GM12878 (cell line): ENCODE measurements around the gene SCN4A. TPM values are rescaled to one million over a fixed set of nuclear protein-coding genes. Genes with fewer than 3 reads are reported as not detected.

ENCODE experiments used
- ATAC-seq: fragments of 200-7000 bp; cut with Tn5 transposase; 3 replicates; pipeline ENCODE4 v1.9.1; 2020; ENCODE audit warnings: mild to moderate bottlenecking, moderate library complexity
- BruUV-seq: library from RNA; stranded (reverse); fragments of 400-500 nt; replicated peaks from 2 replicates; lab custom pipeline; 2021; lab: Mats Ljungman, UMichigan
- CTCF ChIA-PET: fragments of 300-600 bp; sonication (Branson Sonifier 250); formaldehyde crosslinking; extraction: SDS; loops from one replicate; lab custom pipeline; 2021; ENCODE audit warnings: inconsistent platforms; lab: Yijun Ruan, JAX
- POLR2A ChIA-PET: fragments of 350-600 bp; formaldehyde crosslinking; extraction: SDS; loops from one replicate; lab custom pipeline; 2021; ENCODE audit warnings: inconsistent platforms; lab: Charles Lee
- RAD21 ChIA-PET: fragments of 300-600 bp; sonication (Branson Sonifier 250); formaldehyde crosslinking; loops from one replicate; lab custom pipeline; 2023; ENCODE audit warnings: antibody characterized with exemption; ENCODE audit not compliant: unreplicated experiment; lab: Charles Lee
- SMC1A ChIA-PET: fragments of 300-600 bp; sonication (Branson Sonifier 250); formaldehyde crosslinking; loops from one replicate; lab custom pipeline; 2023; ENCODE audit not compliant: unreplicated experiment, uncharacterized antibody; lab: Charles Lee
- DNase-seq: peaks from one replicate; pipeline ENCODE4 v3.0.0-alpha.2; 2011; ENCODE audit warnings: low read depth, low spot score
- FAIRE-seq: peaks from 3 replicates; lab custom pipeline; 2011; peaks lifted over from hg19 to GRCh38; lab: Jason Lieb, UNC
- H2AFZ ChIP-seq: 2 replicates; pipeline ENCODE4 v1.6.0; 2011; ENCODE audit warnings: low read depth, low read length, control low read depth; ENCODE audit not compliant: control insufficient read depth
- H3K27ac ChIP-seq: 2 replicates; pipeline ENCODE4 v1.5.1; 2011; ENCODE audit warnings: control low read depth; ENCODE audit not compliant: control insufficient read depth, insufficient read depth
- H3K27me3 ChIP-seq, 2 experiments: replicated peaks in 1 of 2; 2 replicates each; pipeline versions ENCODE4 v1.6.0 to v1.6.1; 2011; ENCODE audit warnings: low read length in 1 of 2; ENCODE audit not compliant: control insufficient read depth in 2 of 2, insufficient read depth in 2 of 2
- H3K36me3 ChIP-seq, 2 experiments: 2 replicates each; pipeline ENCODE4 v1.5.1; 2011; ENCODE audit warnings: low read length in 1 of 2; ENCODE audit not compliant: control insufficient read depth in 2 of 2, insufficient read depth in 2 of 2
- H3K4me1 ChIP-seq: 2 replicates; pipeline ENCODE4 v1.6.1; 2011; ENCODE audit warnings: mild to moderate bottlenecking, low read length, moderate library complexity, mixed read lengths; ENCODE audit not compliant: control insufficient read depth, insufficient read depth
- H3K4me2 ChIP-seq: 2 replicates; pipeline ENCODE4 v1.6.0; 2011; ENCODE audit warnings: control low read depth; ENCODE audit not compliant: control insufficient read depth, insufficient read depth
- H3K4me3 ChIP-seq: fragments of 200-600 bp; sonication (generic); 2 replicates; pipeline ENCODE4 v1.5.1; 2016
- H3K79me2 ChIP-seq: 2 replicates; pipeline ENCODE4 v1.6.0; 2011; ENCODE audit warnings: low read length; ENCODE audit not compliant: control insufficient read depth, insufficient read depth
- H3K9ac ChIP-seq: 2 replicates; pipeline ENCODE4 v1.8.0; 2011; ENCODE audit warnings: low read length, control low read depth, mixed read lengths; ENCODE audit not compliant: control insufficient read depth, insufficient read depth
- H3K9me3 ChIP-seq: replicated peaks from 3 replicates; pipeline ENCODE4 v1.5.1; 2011; ENCODE audit warnings: mild to moderate bottlenecking, low read length; ENCODE audit not compliant: control insufficient read depth, insufficient read depth
- H4K20me1 ChIP-seq: 2 replicates; pipeline ENCODE4 v1.6.0; 2011; ENCODE audit not compliant: control insufficient read depth, insufficient read depth
- BCL11A ChIP-seq: IDR thresholded peaks from 2 replicates; pipeline ENCODE4 v1.6.1; 2011; ENCODE audit warnings: low read depth, low read length
- BHLHE40 ChIP-seq, 2 experiments: fragments of 450-650 bp in 1 of 2; IDR thresholded peaks; 2 replicates each; pipeline ENCODE4 v1.6.1; 2011 to 2017; ENCODE audit warnings: low read depth in 2 of 2, borderline replicate concordance in 1 of 2, improper control_type of control experiment in 1 of 2, low read length in 1 of 2, mild to moderate bottlenecking in 1 of 2
- CHD2 ChIP-seq: IDR thresholded peaks from 2 replicates; pipeline ENCODE4 v1.6.1; 2011; ENCODE audit warnings: low read depth, low read length, improper control_type of control experiment, borderline replicate concordance
- FOS ChIP-seq: IDR thresholded peaks from 3 replicates; pipeline ENCODE4 v1.6.1; 2011; ENCODE audit warnings: borderline replicate concordance; ENCODE audit not compliant: insufficient read length; ENCODE audit errors: extremely low read depth
- PAX5 ChIP-seq: IDR thresholded peaks from 2 replicates; pipeline ENCODE4 v1.6.1; 2011; ENCODE audit warnings: low read depth, low read length, borderline replicate concordance
- POLR2AphosphoS5 ChIP-seq: IDR thresholded peaks from 2 replicates; pipeline ENCODE4 v1.6.1; 2011; ENCODE audit warnings: mild to moderate bottlenecking, low read length, inconsistent platforms
- SMARCA5 ChIP-seq: fragments of 450-650 bp; IDR thresholded peaks from 2 replicates; pipeline ENCODE4 v1.6.1; 2017; ENCODE audit warnings: mild to moderate bottlenecking
- WGBS: methylation state at CpG from one replicate; pipeline ENCODE4 v1.1.6; 2016; ENCODE audit warnings: low lambda C conversion rate; ENCODE audit not compliant: insufficient replicate concordance, insufficient coverage; ENCODE audit errors: missing lambda C conversion rate; 5-methylcytosine and 5-hydroxymethylcytosine counted together
- in situ Hi-C: fragments of 300-500 bp; cut with MboI; formaldehyde crosslinking; loops from 9 replicates; pipeline ENCODE4 v1.14.3; 2018; ENCODE audit warnings: mixed read lengths
- intact Hi-C: fragments of 100-400 bp; cut with micrococcal nuclease; formaldehyde crosslinking; loops from one replicate; pipeline ENCODE4 v1.14.2; 2022; ENCODE audit not compliant: unreplicated experiment
- polyA plus RNA-seq, 11 experiments: library from polyadenylated mRNA; depleted of rRNA in 4 of 11; unstranded in 6 of 11; stranded (reverse) in 5 of 11; fragments of >200 nt; fragmentation: Nextera tagmentation in 4 of 11; fragmentation: Illumina TruSeq in 1 of 11; extraction: Ambion mirVana in 4 of 11; extraction: Trizol in 1 of 11; gene quantifications; 1 replicate in 1 of 11; 2 replicates in 10 of 11; pipeline versions ENCODE4 v1.2.1 to v1.2.3, GENCODE V29; 2011 to 2016; ENCODE audit warnings: inconsistent platforms in 2 of 11, missing spikeins in 2 of 11, low read depth in 1 of 11
- total RNA-seq, 4 experiments: library from RNA; depleted of rRNA in 3 of 4; stranded (reverse); fragments of >200 nt in 3 of 4; fragmentation: Illumina TruSeq in 1 of 4; extraction: Trizol in 1 of 4; gene quantifications; 2 replicates each; pipeline versions ENCODE4 v1.2.1 to v1.2.3, GENCODE V29; 2013 to 2021
- TF ChIP-seq, protein P1 (sequence below): fragments of 450-650 bp; conservative IDR thresholded peaks from 2 replicates; pipeline ENCODE4 v1.6.1; 2017; ENCODE audit warnings: mild to moderate bottlenecking, moderate library complexity
- TF ChIP-seq, protein P2 (sequence below): fragments of 450-650 bp; IDR thresholded peaks from 2 replicates; pipeline ENCODE4 v1.6.1; 2017; ENCODE audit warnings: mild to moderate bottlenecking
- TF ChIP-seq, protein P3 (sequence below), 3 experiments: IDR thresholded peaks in 2 of 3; conservative IDR thresholded peaks in 1 of 3; 2 replicates each; pipeline ENCODE4 v1.5.1; 2011; ENCODE audit warnings: low read depth in 3 of 3, low read length in 3 of 3, mild to moderate bottlenecking in 3 of 3, control low read depth in 2 of 3, moderate library complexity in 2 of 3, inconsistent platforms in 1 of 3, mixed read lengths in 1 of 3; ENCODE audit not compliant: control insufficient read depth in 2 of 3, insufficient read depth in 1 of 3; ENCODE audit errors: extremely low read depth in 1 of 3

SCN4A gene
- total and polyA plus RNA-seq, 10 of the 15 experiments (the other 5 are each of a cell fraction or from before 2014, with no cell fraction given), result under 0.01 to 0.15 (median 0.07) TPM; not detected in 4

GRCh38 chr17:63960430-63960829 is 12.3 kb downstream of the SCN4A start:
- ChIA-PET SMC1A (no interaction called here), POLR2A (no interaction called here), RAD21 (interaction anchor here (0.5 kb wide), 1 partner anchor 13 kb away, joined by 3 read pairs; no protein-coding TSS in a partner anchor), CTCF (interaction anchor here (1.0 to 2.2 kb wide), 2 partner anchors 10 to 14 kb away, joined by 3 to 6 read pairs; no protein-coding TSS in a partner anchor)
- intact Hi-C loops (no loop called here), in situ Hi-C loops (no loop called here)
- H2AFZ ChIP-seq, result no peak overlapping the region
- FAIRE-seq, result no peak
- H3K79me2 ChIP-seq, result no peaks in the 10 kb centered on the region
- no peaks in the 10 kb centered on the region for H3K4me1 ChIP-seq
- H4K20me1 ChIP-seq, result no peaks in the 10 kb centered on the region
- ATAC-seq, result no peak
- DNase-seq, result no peak
- no peak overlapping the region for H3K4me2 ChIP-seq
- no peaks in the 10 kb centered on the region for H3K27me3 ChIP-seq
- no TSS peak for BruUV-seq
- no peak overlapping the region for H3K9ac ChIP-seq
- TF ChIP-seq POLR2AphosphoS5 (no peak), PAX5 (no peak), FOS (no peak), CHD2 (no peak)
- TF ChIP-seq, protein P1, sequence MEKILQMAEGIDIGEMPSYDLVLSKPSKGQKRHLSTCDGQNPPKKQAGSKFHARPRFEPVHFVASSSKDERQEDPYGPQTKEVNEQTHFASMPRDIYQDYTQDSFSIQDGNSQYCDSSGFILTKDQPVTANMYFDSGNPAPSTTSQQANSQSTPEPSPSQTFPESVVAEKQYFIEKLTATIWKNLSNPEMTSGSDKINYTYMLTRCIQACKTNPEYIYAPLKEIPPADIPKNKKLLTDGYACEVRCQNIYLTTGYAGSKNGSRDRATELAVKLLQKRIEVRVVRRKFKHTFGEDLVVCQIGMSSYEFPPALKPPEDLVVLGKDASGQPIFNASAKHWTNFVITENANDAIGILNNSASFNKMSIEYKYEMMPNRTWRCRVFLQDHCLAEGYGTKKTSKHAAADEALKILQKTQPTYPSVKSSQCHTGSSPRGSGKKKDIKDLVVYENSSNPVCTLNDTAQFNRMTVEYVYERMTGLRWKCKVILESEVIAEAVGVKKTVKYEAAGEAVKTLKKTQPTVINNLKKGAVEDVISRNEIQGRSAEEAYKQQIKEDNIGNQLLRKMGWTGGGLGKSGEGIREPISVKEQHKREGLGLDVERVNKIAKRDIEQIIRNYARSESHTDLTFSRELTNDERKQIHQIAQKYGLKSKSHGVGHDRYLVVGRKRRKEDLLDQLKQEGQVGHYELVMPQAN, result no peak
- H3K36me3 ChIP-seq, result no peaks in the 10 kb centered on the region
- WGBS, result 61% methylated on average over 7 of the region's 7 CpGs
- no peak overlapping the region for H3K4me3 ChIP-seq
- H3K27ac ChIP-seq, result no peak overlapping the region
- no peaks in the 10 kb centered on the region for H3K9me3 ChIP-seq

GRCh38 chr17:63960006-63960405 is 12.7 kb downstream of the SCN4A start:
- WGBS, result 17% methylated on average over 9 of the region's 9 CpGs
- ChIA-PET POLR2A (no interaction called here), CTCF (interaction anchor here (2.2 kb wide), 1 partner anchor 13 kb away, joined by 6 read pairs; no protein-coding TSS in a partner anchor), RAD21 (no interaction called here), SMC1A (no interaction called here)
- no TSS peak for BruUV-seq
- H2AFZ ChIP-seq, result no peak overlapping the region
- H3K9ac ChIP-seq, result no peak overlapping the region
- no peak for FAIRE-seq
- H3K4me2 ChIP-seq, result no peak overlapping the region
- H3K27ac ChIP-seq, result no peak overlapping the region
- no peaks in the 10 kb centered on the region for H4K20me1 ChIP-seq
- intact Hi-C loops (no loop called here), in situ Hi-C loops (no loop called here)
- no peaks in the 10 kb centered on the region for H3K79me2 ChIP-seq
- H3K27me3 ChIP-seq, result no peaks in the 10 kb centered on the region
- H3K4me3 ChIP-seq, result no peak overlapping the region
- no peaks in the 10 kb centered on the region for H3K36me3 ChIP-seq
- no peaks in the 10 kb centered on the region for H3K9me3 ChIP-seq
- no peak for ATAC-seq
- no peak for DNase-seq
- no peaks in the 10 kb centered on the region for H3K4me1 ChIP-seq
- TF ChIP-seq BCL11A (no peak), SMARCA5 (no peak), BHLHE40 (IDR thresholded peaks at IDR 0.05; ENCODE audit: borderline replicate concordance in 1 of 2, low read depth in 2 of 2, low read length in 1 of 2) (no peak)
- TF ChIP-seq, protein P2, sequence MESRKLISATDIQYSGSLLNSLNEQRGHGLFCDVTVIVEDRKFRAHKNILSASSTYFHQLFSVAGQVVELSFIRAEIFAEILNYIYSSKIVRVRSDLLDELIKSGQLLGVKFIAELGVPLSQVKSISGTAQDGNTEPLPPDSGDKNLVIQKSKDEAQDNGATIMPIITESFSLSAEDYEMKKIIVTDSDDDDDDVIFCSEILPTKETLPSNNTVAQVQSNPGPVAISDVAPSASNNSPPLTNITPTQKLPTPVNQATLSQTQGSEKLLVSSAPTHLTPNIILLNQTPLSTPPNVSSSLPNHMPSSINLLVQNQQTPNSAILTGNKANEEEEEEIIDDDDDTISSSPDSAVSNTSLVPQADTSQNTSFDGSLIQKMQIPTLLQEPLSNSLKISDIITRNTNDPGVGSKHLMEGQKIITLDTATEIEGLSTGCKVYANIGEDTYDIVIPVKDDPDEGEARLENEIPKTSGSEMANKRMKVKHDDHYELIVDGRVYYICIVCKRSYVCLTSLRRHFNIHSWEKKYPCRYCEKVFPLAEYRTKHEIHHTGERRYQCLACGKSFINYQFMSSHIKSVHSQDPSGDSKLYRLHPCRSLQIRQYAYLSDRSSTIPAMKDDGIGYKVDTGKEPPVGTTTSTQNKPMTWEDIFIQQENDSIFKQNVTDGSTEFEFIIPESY, result no peak
- TF ChIP-seq, protein P3, sequence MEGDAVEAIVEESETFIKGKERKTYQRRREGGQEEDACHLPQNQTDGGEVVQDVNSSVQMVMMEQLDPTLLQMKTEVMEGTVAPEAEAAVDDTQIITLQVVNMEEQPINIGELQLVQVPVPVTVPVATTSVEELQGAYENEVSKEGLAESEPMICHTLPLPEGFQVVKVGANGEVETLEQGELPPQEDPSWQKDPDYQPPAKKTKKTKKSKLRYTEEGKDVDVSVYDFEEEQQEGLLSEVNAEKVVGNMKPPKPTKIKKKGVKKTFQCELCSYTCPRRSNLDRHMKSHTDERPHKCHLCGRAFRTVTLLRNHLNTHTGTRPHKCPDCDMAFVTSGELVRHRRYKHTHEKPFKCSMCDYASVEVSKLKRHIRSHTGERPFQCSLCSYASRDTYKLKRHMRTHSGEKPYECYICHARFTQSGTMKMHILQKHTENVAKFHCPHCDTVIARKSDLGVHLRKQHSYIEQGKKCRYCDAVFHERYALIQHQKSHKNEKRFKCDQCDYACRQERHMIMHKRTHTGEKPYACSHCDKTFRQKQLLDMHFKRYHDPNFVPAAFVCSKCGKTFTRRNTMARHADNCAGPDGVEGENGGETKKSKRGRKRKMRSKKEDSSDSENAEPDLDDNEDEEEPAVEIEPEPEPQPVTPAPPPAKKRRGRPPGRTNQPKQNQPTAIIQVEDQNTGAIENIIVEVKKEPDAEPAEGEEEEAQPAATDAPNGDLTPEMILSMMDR (IDR thresholded peaks at IDR 0.05 in 2 of 3, conservative IDR thresholded peaks at IDR 0.05 in 1 of 3; ENCODE audit: control insufficient read depth in 2 of 3, extremely low read depth in 1 of 3, insufficient read depth in 1 of 3, low read depth in 3 of 3, low read length in 3 of 3), result no peak
